ENCODE data around the gene LMTK3.

- TF ChIP-seq CTCF (IDR thresholded peaks at IDR 0.05; ENCODE audit: low read depth, low read length, poor library complexity, severe bottlenecking) (no peak), EZH2phosphoT487 (IDR thresholded peaks at IDR 0.05; ENCODE audit: borderline replicate concordance, low read length) (no peak)
These were observed 60.8 kb downstream of the LMTK3 start for GRCh38 chr19:48450863-48451262.
